Measurements from ENCODE around the gene PRSS22. TPM values are rescaled to one million over a fixed set of nuclear protein-coding genes. Genes with fewer than 3 reads are reported as not detected.

The PRSS22 gene
- total RNA-seq, 2 experiments from 2014 or later, result not detected

- Mint-ChIP-seq H3K9me3 (ENCODE audit: low read depth) (peaks cover 11% of the 10 kb centered on the region), H3K27me3 (peaks cover 6% of the 10 kb centered on the region), H3K36me3 (ENCODE audit: low read depth) (no peaks in the 10 kb centered on the region), H3K4me1 (no peaks in the 10 kb centered on the region), H3K27ac (no peak overlapping the region), H3K4me3 (no peak overlapping the region)
- intact Hi-C loops (cut with DNase I, micrococcal nuclease), result no loop called here
- ChIA-PET POLR2A (no interaction called here), CTCF (no interaction called here)
- DNase-seq (no peak), ATAC-seq (no peak)
Observed at GRCh38 chr16:2806286-2806685, 51.7 kb downstream of the PRSS22 start.

- ATAC-seq (no peak), DNase-seq (no peak)
- Mint-ChIP-seq H3K27me3 (peaks cover 6% of the 10 kb centered on the region), H3K36me3 (ENCODE audit: low read depth) (no peaks in the 10 kb centered on the region), H3K9me3 (ENCODE audit: low read depth) (peaks cover 11% of the 10 kb centered on the region), H3K4me3 (no peak overlapping the region), H3K27ac (no peak overlapping the region), H3K4me1 (no peaks in the 10 kb centered on the region)
- CTCF ChIA-PET, result interaction anchor here (0.7 kb wide), 1 partner anchor 37 kb away, joined by 3 read pairs; no protein-coding TSS in a partner anchor
- POLR2A ChIA-PET, result no interaction called here
- intact Hi-C loops (cut with DNase I, micrococcal nuclease), result no loop called here
Observed at GRCh38 chr16:2804728-2805127, 53.2 kb downstream of the PRSS22 start.

DNA sequence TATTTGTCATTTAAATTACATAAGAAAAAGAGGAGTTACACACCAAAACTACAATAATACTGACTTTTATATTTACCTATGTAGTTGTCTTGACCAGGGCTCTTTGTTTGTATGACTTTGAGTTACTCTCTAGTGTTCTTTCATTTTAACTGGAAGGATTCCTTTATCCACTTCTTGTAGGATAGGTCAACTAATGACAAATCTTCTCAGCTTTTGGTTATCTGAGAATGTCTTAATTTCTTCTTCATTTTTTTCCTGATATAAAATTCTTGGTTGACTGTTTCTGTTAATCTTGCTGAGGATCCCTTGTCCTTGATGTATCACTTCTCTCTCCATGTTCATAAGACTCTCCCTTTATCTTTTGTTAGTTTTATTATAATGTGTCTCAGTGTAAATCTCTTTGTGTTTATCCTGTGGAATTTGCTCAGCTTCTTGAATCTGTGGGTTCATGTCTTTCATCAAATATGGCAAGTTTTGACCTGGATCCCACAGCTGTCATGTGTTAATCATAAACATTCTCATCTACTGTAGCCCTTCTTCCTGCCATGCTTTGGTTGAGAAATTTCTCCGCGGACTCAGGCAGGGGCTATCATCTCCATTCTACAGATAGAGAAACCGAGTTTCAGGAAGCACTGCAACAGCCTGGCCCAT lies 54.3 kb downstream of the PRSS22 start:
- Mint-ChIP-seq H3K27me3 (peaks cover 3% of the 10 kb centered on the region), H3K36me3 (ENCODE audit: low read depth) (no peaks in the 10 kb centered on the region), H3K4me3 (no peak overlapping the region), H3K27ac (no peak overlapping the region), H3K9me3 (ENCODE audit: low read depth) (peaks cover 11% of the 10 kb centered on the region), H3K4me1 (no peaks in the 10 kb centered on the region)
- CTCF ChIA-PET, result interaction anchor here (0.7 kb wide), 1 partner anchor 35 kb away, joined by 3 read pairs; no protein-coding TSS in a partner anchor
- POLR2A ChIA-PET, result no interaction called here
- DNase-seq, result no peak
- ATAC-seq, result no peak
- intact Hi-C loops (cut with DNase I, micrococcal nuclease), result no loop called here

Other genes with a start within 250 kb of the PRSS22 start
- 10 to 100 TPM; 24.0 to 26.2 TPM for gene KCTD5, start 175.6 kb downstream of the PRSS22 start, total RNA-seq
- 1 to 10 TPM; 2.3 to 2.4 TPM for gene PRSS27, start 137.9 kb downstream of the PRSS22 start, total RNA-seq
- gene SRRM2, start 105.5 kb downstream of the PRSS22 start, total RNA-seq, result 100 to 1,000 TPM; 517 to 598 TPM
- 100 to 1,000 TPM; 268 to 269 TPM for gene ELOB, start 80.9 kb downstream of the PRSS22 start, total RNA-seq
- gene PRSS33, start 70.6 kb downstream of the PRSS22 start, total RNA-seq, result not detected
- gene PRSS41, start 59.7 kb downstream of the PRSS22 start, total RNA-seq, result not detected
- gene PRSS21, start 40.9 kb downstream of the PRSS22 start, total RNA-seq, result under 1 TPM; 0.69 to 0.71 TPM
- gene ZG16B, start 27.9 kb downstream of the PRSS22 start, total RNA-seq, result 1 to 10 TPM in 1 of 2 experiments, under 1 TPM in 1; 0.65 to 1.2 TPM
- gene FLYWCH2, start 25.0 kb upstream of the PRSS22 start, total RNA-seq, result 10 to 100 TPM; 16.8 to 17.3 TPM
- 10 to 100 TPM; 26.6 to 37.9 TPM for gene FLYWCH1, start 53.8 kb upstream of the PRSS22 start, total RNA-seq
- not detected for gene KREMEN2, start 106.1 kb upstream of the PRSS22 start, total RNA-seq
- 10 to 100 TPM; 28.7 to 31.2 TPM for gene PAQR4, start 111.2 kb upstream of the PRSS22 start, total RNA-seq
- gene PKMYT1, start 122.3 kb upstream of the PRSS22 start, total RNA-seq, result 100 to 1,000 TPM; 101 to 117 TPM
- not detected for gene CLDN9, start 154.8 kb upstream of the PRSS22 start, total RNA-seq
- not detected for gene CLDN6, start 160.0 kb upstream of the PRSS22 start, total RNA-seq
- gene TNFRSF12A, start 162.2 kb upstream of the PRSS22 start, total RNA-seq, result 1 to 10 TPM; 5.4 to 7.7 TPM
- 10 to 100 TPM; 30.0 to 30.7 TPM for gene HCFC1R1, start 165.8 kb upstream of the PRSS22 start, total RNA-seq
- 10 to 100 TPM; 46.9 to 50.2 TPM for gene THOC6, start 165.9 kb upstream of the PRSS22 start, total RNA-seq
- 1 to 10 TPM in 1 of 2 experiments, under 1 TPM in 1; 0.58 to 1.2 TPM for gene BICDL2, start 178.8 kb upstream of the PRSS22 start, total RNA-seq
- gene MMP25, start 188.4 kb upstream of the PRSS22 start, total RNA-seq, result under 1 TPM; 0.55 to 0.91 TPM
- 1,000 to 10,000 TPM; 1,864 to 2,360 TPM for gene IL32, start 207.5 kb upstream of the PRSS22 start, total RNA-seq
- under 1 TPM; 0.11 to 0.30 TPM for gene ZSCAN10, start 241.1 kb upstream of the PRSS22 start, total RNA-seq